DND-41 (cell line): Measurements from ENCODE around the gene CALCOCO2.

ENCODE experiments used
- EZH2 ChIP-seq: IDR thresholded peaks from 3 replicates; pipeline ENCODE4 v1.6.1; 2012; ENCODE audit warnings: borderline replicate concordance, low read depth, mild to moderate bottlenecking, moderate library complexity, low read length, inconsistent platforms; ENCODE audit not compliant: severe bottlenecking
- TF ChIP-seq, protein P1 (sequence below): IDR thresholded peaks from 2 replicates; pipeline ENCODE4 v1.5.1; 2012; ENCODE audit warnings: borderline replicate concordance, low read length, moderate library complexity, mild to moderate bottlenecking; ENCODE audit not compliant: poor library complexity, severe bottlenecking; ENCODE audit errors: extremely low read depth

GRCh38 chr17:48892940-48893645, 62.3 kb downstream of the CALCOCO2 start:
- TF ChIP-seq, protein P1, sequence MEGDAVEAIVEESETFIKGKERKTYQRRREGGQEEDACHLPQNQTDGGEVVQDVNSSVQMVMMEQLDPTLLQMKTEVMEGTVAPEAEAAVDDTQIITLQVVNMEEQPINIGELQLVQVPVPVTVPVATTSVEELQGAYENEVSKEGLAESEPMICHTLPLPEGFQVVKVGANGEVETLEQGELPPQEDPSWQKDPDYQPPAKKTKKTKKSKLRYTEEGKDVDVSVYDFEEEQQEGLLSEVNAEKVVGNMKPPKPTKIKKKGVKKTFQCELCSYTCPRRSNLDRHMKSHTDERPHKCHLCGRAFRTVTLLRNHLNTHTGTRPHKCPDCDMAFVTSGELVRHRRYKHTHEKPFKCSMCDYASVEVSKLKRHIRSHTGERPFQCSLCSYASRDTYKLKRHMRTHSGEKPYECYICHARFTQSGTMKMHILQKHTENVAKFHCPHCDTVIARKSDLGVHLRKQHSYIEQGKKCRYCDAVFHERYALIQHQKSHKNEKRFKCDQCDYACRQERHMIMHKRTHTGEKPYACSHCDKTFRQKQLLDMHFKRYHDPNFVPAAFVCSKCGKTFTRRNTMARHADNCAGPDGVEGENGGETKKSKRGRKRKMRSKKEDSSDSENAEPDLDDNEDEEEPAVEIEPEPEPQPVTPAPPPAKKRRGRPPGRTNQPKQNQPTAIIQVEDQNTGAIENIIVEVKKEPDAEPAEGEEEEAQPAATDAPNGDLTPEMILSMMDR, result no peak
- no peak for TF ChIP-seq EZH2
